Measurements from ENCODE around the gene ACRBP. TPM values are rescaled to one million over a fixed set of nuclear protein-coding genes. Genes with fewer than 3 reads are reported as not detected.

The ACRBP gene
- total and polyA plus RNA-seq, 9 donors, result 0.30 to 2.9 (median 0.92) TPM

- intact Hi-C loops (cut with DNase I), result no loop called here
- H3K4me1 ChIP-seq (ENCODE audit: insufficient read depth), result peaks cover 2% of the 10 kb centered on the region
- TF ChIP-seq EP300 (IDR thresholded peaks at IDR 0.05), result no peak
- TF ChIP-seq CTCF (IDR thresholded peaks at IDR 0.05), result no peak
- no peak overlapping the region for H3K4me3 ChIP-seq
- no peak overlapping the region for H3K27ac ChIP-seq
- H3K9me3 ChIP-seq, result no peaks in the 10 kb centered on the region
- 42 to 60% (median 47%) methylated on average over 2 of the region's 2 CpGs for WGBS, 3 donors
- H3K27me3 ChIP-seq, result no peaks in the 10 kb centered on the region
- no peak for DNase-seq
- H3K36me3 ChIP-seq, result no peaks in the 10 kb centered on the region
Measured at GRCh38 chr12:6692888-6693287, 45.7 kb upstream of the ACRBP start.

DNA sequence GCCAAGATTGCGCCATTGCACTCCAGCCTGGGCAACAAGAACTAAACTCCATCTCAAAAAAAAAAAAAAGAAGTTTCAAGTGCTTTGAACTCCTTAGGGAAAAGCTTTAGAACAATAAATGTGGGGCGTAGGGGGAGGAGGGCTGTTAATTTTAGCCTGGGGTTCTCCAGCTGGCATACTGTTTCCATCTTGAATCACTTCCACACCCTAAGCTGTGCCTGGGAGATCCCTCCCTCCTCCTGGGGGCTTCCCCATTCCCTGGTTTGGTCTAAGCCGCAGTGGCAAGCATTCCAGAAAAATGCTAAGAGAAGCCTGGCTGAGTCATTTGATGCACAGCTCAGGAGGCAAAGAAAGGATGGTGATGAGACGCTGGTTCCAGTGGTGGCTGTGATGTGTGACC is 44.2 kb upstream of the ACRBP start:
- Histone ChIP-seq H3K4me3 (no peak overlapping the region), H3K9me3 (no peaks in the 10 kb centered on the region), H3K4me1 (ENCODE audit: insufficient read depth) (peaks cover 4% of the 10 kb centered on the region), H3K27ac (no peak overlapping the region), H3K36me3 (no peaks in the 10 kb centered on the region), H3K27me3 (no peaks in the 10 kb centered on the region)
- 74 to 80% (median 74%) methylated on average over 4 of the region's 4 CpGs for WGBS, 3 donors
- DNase-seq, result no peak
- no peak for TF ChIP-seq POLR2A (IDR thresholded peaks at IDR 0.05)
- TF ChIP-seq EP300 (IDR thresholded peaks at IDR 0.05), result no peak
- no peak for TF ChIP-seq CTCF (IDR thresholded peaks at IDR 0.05)
- intact Hi-C loops (cut with DNase I), result no loop called here

GRCh38 chr12:6688999-6689882 is 42.0 kb upstream of the ACRBP start, which contains the start of gene ZNF384:
TSS of gene ZNF384 (minus strand) at chr12:6689375. CDS start at chr12:6679520, 9,855 bp downstream.
- Histone ChIP-seq H3K4me1 (ENCODE audit: insufficient read depth) (peaks cover 10% of the 10 kb centered on the region), H3K9me3 (no peaks in the 10 kb centered on the region), H3K27ac (peak within 1 kb of the TSS; percentile 80 to 93), H3K36me3 (no peaks in the 10 kb centered on the region), H3K27me3 (no peaks in the 10 kb centered on the region), H3K4me3 (peak within 1 kb of the TSS; percentile 69)
- TF ChIP-seq POLR2A (IDR thresholded peaks at IDR 0.05), result peak; percentile 56
- peak; percentile 83 for TF ChIP-seq EP300 (IDR thresholded peaks at IDR 0.05)
- peak in 2 of 3 donors; percentile 58 for TF ChIP-seq CTCF (IDR thresholded peaks at IDR 0.05)
- DNase-seq, result peak; percentile 96 to 98 (median 97)
- intact Hi-C loops (cut with DNase I), result loop anchor here in 2 of 4 donors (2.0 to 10.0 kb wide), 2 partner anchors 20 to 74 kb away; no protein-coding TSS in a partner anchor
- 0 to 1% (median 1%) methylated on average over 68 to 72 of the region's 72 CpGs for WGBS, 3 donors

DNA sequence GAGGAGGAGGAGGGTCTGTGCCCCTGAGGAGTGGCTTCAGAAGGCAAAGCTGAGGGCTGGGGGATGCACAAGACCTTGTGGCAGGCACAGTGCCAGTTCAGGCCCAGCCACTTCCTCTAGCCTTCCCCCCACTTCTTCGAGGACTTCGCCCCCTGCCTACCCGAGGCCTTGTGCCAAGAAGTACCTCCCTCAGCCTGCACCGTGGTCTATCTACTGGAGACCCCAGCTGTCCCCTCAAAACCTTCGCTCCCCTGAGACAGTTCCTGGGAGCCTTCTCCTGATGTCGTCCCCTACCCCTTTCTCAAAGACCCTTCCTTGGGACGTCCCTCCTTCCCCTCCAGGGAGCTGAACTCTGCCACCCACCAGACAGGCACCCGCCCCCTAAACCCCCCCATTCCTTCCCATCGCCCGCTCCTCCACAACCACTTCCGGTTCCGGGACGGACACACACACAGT is 41.3 kb upstream of the ACRBP start:
- peak overlapping the region; percentile 80 to 93 for H3K27ac ChIP-seq
- peaks cover 11% of the 10 kb centered on the region for H3K4me1 ChIP-seq (ENCODE audit: insufficient read depth)
- 0 to 2% (median 1%) methylated on average over 13 of the region's 13 CpGs for WGBS, 3 donors
- intact Hi-C loops (cut with DNase I), result loop anchor here in 2 of 4 donors (2.0 to 10.0 kb wide), 2 partner anchors 20 to 74 kb away; no protein-coding TSS in a partner anchor
- no peak for TF ChIP-seq CTCF (IDR thresholded peaks at IDR 0.05)
- TF ChIP-seq EP300 (IDR thresholded peaks at IDR 0.05), result no peak
- TF ChIP-seq POLR2A (IDR thresholded peaks at IDR 0.05), result no peak
- peak overlapping the region; percentile 69 for H3K4me3 ChIP-seq
- DNase-seq, result peak; percentile 54 to 76 (median 74)
- no peaks in the 10 kb centered on the region for H3K9me3 ChIP-seq
- no peaks in the 10 kb centered on the region for H3K27me3 ChIP-seq
- H3K36me3 ChIP-seq, result no peaks in the 10 kb centered on the region

Data from ovary (tissue), 9 donors.